H1 (cell line): ENCODE results near the gene PDK1. TPM values are rescaled to one million over a fixed set of nuclear protein-coding genes. Genes with fewer than 3 reads are reported as not detected.

Experiments used
- PHF8 ChIP-seq: fragments of 200-600 bp; sonication (generic); conservative IDR thresholded peaks from 2 replicates; pipeline ENCODE4 v1.7.1; 2012; ENCODE audit warnings: low read depth, mild to moderate bottlenecking, inconsistent platforms, low read length, moderate library complexity
- polyA plus RNA-seq, 7 experiments: library from polyadenylated mRNA; depleted of rRNA in 3 of 7; stranded (reverse) in 5 of 7; unstranded in 2 of 7; fragments of >200 nt in 5 of 7; fragments of 200-250 nt in 2 of 7; gene quantifications; 1 replicate in 5 of 7; 2 replicates in 1 of 7; 4 replicates in 1 of 7; pipeline versions ENCODE4 v1.2.1 to v1.2.3, GENCODE V29; 2011 to 2013; ENCODE audit warnings: missing spikeins in 2 of 7, mixed read lengths in 2 of 7
- total RNA-seq: library from RNA; stranded (reverse); fragmentation: NEBNext Ultra II Directional; extraction: Animal tissue kit (Norgen Biotek cat#: 25700); gene quantifications from 2 replicates; pipeline ENCODE4 v1.2.1, GENCODE V29; 2021

PDK1 gene
- total and polyA plus RNA-seq, 2 of the 8 experiments (the other 6 are each of a cell fraction or from before 2014, with no cell fraction given), result 18.2 to 21.9 TPM

DNA sequence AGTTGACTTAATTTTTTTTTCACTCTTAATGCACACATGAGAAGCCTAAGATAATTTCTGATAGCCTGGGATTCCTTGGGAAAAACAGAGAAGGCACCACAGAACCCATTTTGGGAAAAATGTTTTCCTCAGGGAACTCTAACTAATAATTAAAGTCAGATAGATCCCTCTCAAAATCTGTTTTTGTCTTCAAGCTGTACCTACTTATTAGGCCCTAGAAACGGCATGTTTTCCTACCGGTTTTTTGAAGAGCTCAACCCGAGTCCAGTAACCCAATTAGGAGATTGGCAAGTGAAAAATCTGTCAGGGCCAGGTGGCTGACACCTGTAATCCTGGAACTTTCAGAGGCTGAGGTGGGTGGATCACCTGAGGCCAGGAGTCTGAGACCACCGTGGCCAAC is 16.1 kb upstream of the PDK1 start (continued):
- TF ChIP-seq PHF8, result no peak
